SK-N-SH (cell line): ENCODE data around the gene PLAGL2. TPM values are rescaled to one million over a fixed set of nuclear protein-coding genes. Genes with fewer than 3 reads are reported as not detected.

Experiments used
- CTCF ChIA-PET: fragments of 300-600, 350-600 bp; formaldehyde crosslinking; extraction: SDS; loops from one replicate; lab custom pipeline; 2021; lab: Yijun Ruan, JAX
- POLR2A ChIA-PET: fragments of 350-600 bp; sonication (Branson Sonifier 250); formaldehyde crosslinking; extraction: SDS; loops from one replicate; lab custom pipeline; 2020; ENCODE audit warnings: antibody characterized with exemption, inconsistent platforms; lab: Yijun Ruan, JAX
- DNase-seq: peaks from one replicate; pipeline ENCODE4 v3.0.0; 2012
- H2AFZ ChIP-seq: fragments of 200-600 bp; sonication (generic); 2 replicates; pipeline ENCODE4 v1.8.1; 2016; ENCODE audit warnings: antibody characterized with exemption, mild to moderate bottlenecking, low read depth
- H3F3A ChIP-seq: fragments of 200-600 bp; sonication (generic); replicated peaks from 2 replicates; pipeline ENCODE3; 2016; ENCODE audit warnings: antibody characterized with exemption, mild to moderate bottlenecking; ENCODE audit not compliant: insufficient read depth
- H3K27ac ChIP-seq, 2 experiments: fragments of 200-500 bp in 1 of 2; fragments of 200-600 bp in 1 of 2; sonication (Bioruptor generic) in 1 of 2; sonication (generic), shearing (Covaris generic) in 1 of 2; 2 replicates each; pipeline versions ENCODE4 v1.5.1 to v1.6.1; 2014 to 2016; ENCODE audit warnings: low read depth in 2 of 2, inconsistent platforms in 1 of 2, low read length in 1 of 2, mild to moderate bottlenecking in 1 of 2, mixed read lengths in 1 of 2
- H3K27me3 ChIP-seq: fragments of 200-600 bp; sonication (generic), shearing (Covaris generic); 2 replicates; pipeline ENCODE4 v1.6.1; 2016; ENCODE audit warnings: mixed run types; ENCODE audit not compliant: insufficient read depth
- H3K36me3 ChIP-seq, 2 experiments: fragments of 200-500 bp in 1 of 2; fragments of 200-600 bp in 1 of 2; sonication (Bioruptor generic) in 1 of 2; sonication (generic) in 1 of 2; replicated peaks in 1 of 2; 2 replicates each; pipeline versions ENCODE3 to v1.5.1; 2014 to 2016; ENCODE audit warnings: low read length in 1 of 2, mild to moderate bottlenecking in 1 of 2; ENCODE audit not compliant: insufficient read depth in 2 of 2, control insufficient read depth in 1 of 2
- H3K4me1 ChIP-seq, 2 experiments: fragments of 200-500 bp in 1 of 2; fragments of 200-600 bp in 1 of 2; sonication (Bioruptor generic) in 1 of 2; sonication (generic), shearing (Covaris generic) in 1 of 2; 2 replicates each; pipeline versions ENCODE4 v1.5.1 to v1.6.1; 2014 to 2016; ENCODE audit warnings: low read depth in 1 of 2, low read length in 1 of 2, mixed run types in 1 of 2; ENCODE audit not compliant: insufficient read depth in 2 of 2, control insufficient read depth in 1 of 2
- H3K4me2 ChIP-seq: fragments of 200-600 bp; sonication (generic), shearing (Covaris generic); 2 replicates; pipeline ENCODE4 v1.6.1; 2017; ENCODE audit warnings: mixed run types
- H3K4me3 ChIP-seq, 2 experiments: fragments of 200-500 bp in 1 of 2; fragments of 200-600 bp in 1 of 2; sonication (Bioruptor generic) in 1 of 2; sonication (generic), shearing (Covaris generic) in 1 of 2; 2 replicates each; pipeline versions ENCODE4 v1.5.1 to v1.8.1; 2014 to 2016; ENCODE audit warnings: low read depth in 2 of 2, inconsistent platforms in 1 of 2, low read length in 1 of 2, mild to moderate bottlenecking in 1 of 2, mixed read lengths in 1 of 2, moderate library complexity in 1 of 2
- H3K79me2 ChIP-seq: fragments of 200-600 bp; sonication (generic); 2 replicates; pipeline ENCODE4 v1.8.1; 2017; ENCODE audit warnings: mild to moderate bottlenecking; ENCODE audit not compliant: insufficient read depth
- H3K9ac ChIP-seq: fragments of 200-600 bp; sonication (generic); 2 replicates; pipeline ENCODE4 v1.6.1; 2017; ENCODE audit warnings: mixed run types
- H3K9me2 ChIP-seq: fragments of 200-600 bp; sonication (generic); 2 replicates; pipeline ENCODE4 v1.6.1; 2017; ENCODE audit warnings: mixed run types
- H3K9me3 ChIP-seq: fragments of 200-600 bp; sonication (generic); 2 replicates; pipeline ENCODE4 v1.6.1; 2017; ENCODE audit warnings: mixed run types, mild to moderate bottlenecking, moderate library complexity
- H4K20me1 ChIP-seq: fragments of 200-600 bp; sonication (generic); 2 replicates; pipeline ENCODE4 v1.6.1; 2017; ENCODE audit warnings: mild to moderate bottlenecking, mixed run types; ENCODE audit not compliant: insufficient read depth
- CHD2 ChIP-seq: fragments of 150-350 bp; IDR thresholded peaks from 2 replicates; pipeline ENCODE4 v1.6.1; 2018; ENCODE audit warnings: low read length; ENCODE audit not compliant: partially characterized antibody
- CTCF ChIP-seq: fragments of 200-600 bp; sonication (generic); IDR thresholded peaks from 2 replicates; pipeline ENCODE4 v1.6.1; 2017; ENCODE audit warnings: antibody characterized with exemption, mild to moderate bottlenecking, moderate library complexity
- EP300 ChIP-seq, 2 experiments: IDR thresholded peaks; 2 replicates each; pipeline versions ENCODE4 v1.4.0 to v1.6.1; 2012; ENCODE audit warnings: borderline replicate concordance in 1 of 2, low read depth in 1 of 2, low read length in 1 of 2
- EZH2phosphoT487 ChIP-seq: fragments of 200-600 bp; sonication (generic); IDR thresholded peaks from 2 replicates; pipeline ENCODE4 v1.6.1; 2017; ENCODE audit warnings: low read depth, mixed run types, mild to moderate bottlenecking, antibody characterized with exemption, moderate library complexity, borderline replicate concordance
- FOSL2 ChIP-seq: IDR thresholded peaks from 2 replicates; pipeline ENCODE4 v1.4.0; 2012; ENCODE audit warnings: low read depth, mild to moderate bottlenecking, moderate library complexity, borderline replicate concordance
- FOXJ3 ChIP-seq: sonication (generic); formaldehyde crosslinking; IDR thresholded peaks from 2 replicates; pipeline ENCODE4 v1.5.1; 2020; ENCODE audit warnings: mild to moderate bottlenecking, missing genetic modification reagents
- FOXM1 ChIP-seq: IDR thresholded peaks from 2 replicates; pipeline ENCODE4 v1.4.0; 2012; ENCODE audit warnings: low read depth, mild to moderate bottlenecking
- NFIC ChIP-seq: IDR thresholded peaks from 2 replicates; pipeline ENCODE4 v1.4.0; 2012; ENCODE audit warnings: borderline replicate concordance
- NRF1 ChIP-seq: IDR thresholded peaks from 2 replicates; pipeline ENCODE4 v1.6.1; 2012; ENCODE audit warnings: low read depth, mild to moderate bottlenecking, low read length
- PBX3 ChIP-seq: IDR thresholded peaks from 2 replicates; pipeline ENCODE4; 2012
- POLR2AphosphoS5 ChIP-seq: IDR thresholded peaks from 2 replicates; pipeline ENCODE4 v1.6.1; 2012; ENCODE audit warnings: low read depth, low read length
- RAD21 ChIP-seq: IDR thresholded peaks from 2 replicates; pipeline ENCODE4 v1.6.1; 2012; ENCODE audit warnings: mild to moderate bottlenecking, low read length
- RFX5 ChIP-seq: IDR thresholded peaks from 2 replicates; pipeline ENCODE4 v1.6.1; 2012; ENCODE audit warnings: mild to moderate bottlenecking, improper control_type of control experiment, low read length
- SIN3A ChIP-seq: IDR thresholded peaks from 2 replicates; pipeline ENCODE4 v1.6.1; 2012; ENCODE audit warnings: low read depth, mild to moderate bottlenecking, low read length, moderate library complexity, borderline replicate concordance
- SMC3 ChIP-seq: IDR thresholded peaks from 2 replicates; pipeline ENCODE4 v1.6.1; 2012; ENCODE audit warnings: low read depth, low read length, improper control_type of control experiment
- TCF12 ChIP-seq: IDR thresholded peaks from 2 replicates; pipeline ENCODE4 v1.4.0; 2012
- ZBTB33 ChIP-seq: IDR thresholded peaks from 2 replicates; pipeline ENCODE4 v1.4.0; 2012; ENCODE audit warnings: low read depth, borderline replicate concordance
- WGBS: methylation state at CpG from one replicate; pipeline ENCODE4 v1.1.6; 2017; ENCODE audit warnings: low lambda C conversion rate; 5-methylcytosine and 5-hydroxymethylcytosine counted together
- polyA plus RNA-seq, 3 experiments: library from polyadenylated mRNA; depleted of rRNA; stranded (reverse); fragments of >200 nt; gene quantifications; 2 replicates each; pipeline ENCODE4 v1.2.3, GENCODE V29; 2012
- TF ChIP-seq, protein P1 (sequence below): IDR thresholded peaks from 2 replicates; pipeline ENCODE4 v1.6.1; 2012; ENCODE audit warnings: mild to moderate bottlenecking, low read depth, low read length, moderate library complexity
- TF ChIP-seq, protein P2 (sequence below): IDR thresholded peaks from 2 replicates; pipeline ENCODE4 v1.4.0; 2012; ENCODE audit warnings: low read depth, borderline replicate concordance

PLAGL2 gene
- polyA plus RNA-seq, 1 of the 3 experiments (the other 2 are of a cell fraction) = 4.0 TPM

- TF ChIP-seq, protein P1, sequence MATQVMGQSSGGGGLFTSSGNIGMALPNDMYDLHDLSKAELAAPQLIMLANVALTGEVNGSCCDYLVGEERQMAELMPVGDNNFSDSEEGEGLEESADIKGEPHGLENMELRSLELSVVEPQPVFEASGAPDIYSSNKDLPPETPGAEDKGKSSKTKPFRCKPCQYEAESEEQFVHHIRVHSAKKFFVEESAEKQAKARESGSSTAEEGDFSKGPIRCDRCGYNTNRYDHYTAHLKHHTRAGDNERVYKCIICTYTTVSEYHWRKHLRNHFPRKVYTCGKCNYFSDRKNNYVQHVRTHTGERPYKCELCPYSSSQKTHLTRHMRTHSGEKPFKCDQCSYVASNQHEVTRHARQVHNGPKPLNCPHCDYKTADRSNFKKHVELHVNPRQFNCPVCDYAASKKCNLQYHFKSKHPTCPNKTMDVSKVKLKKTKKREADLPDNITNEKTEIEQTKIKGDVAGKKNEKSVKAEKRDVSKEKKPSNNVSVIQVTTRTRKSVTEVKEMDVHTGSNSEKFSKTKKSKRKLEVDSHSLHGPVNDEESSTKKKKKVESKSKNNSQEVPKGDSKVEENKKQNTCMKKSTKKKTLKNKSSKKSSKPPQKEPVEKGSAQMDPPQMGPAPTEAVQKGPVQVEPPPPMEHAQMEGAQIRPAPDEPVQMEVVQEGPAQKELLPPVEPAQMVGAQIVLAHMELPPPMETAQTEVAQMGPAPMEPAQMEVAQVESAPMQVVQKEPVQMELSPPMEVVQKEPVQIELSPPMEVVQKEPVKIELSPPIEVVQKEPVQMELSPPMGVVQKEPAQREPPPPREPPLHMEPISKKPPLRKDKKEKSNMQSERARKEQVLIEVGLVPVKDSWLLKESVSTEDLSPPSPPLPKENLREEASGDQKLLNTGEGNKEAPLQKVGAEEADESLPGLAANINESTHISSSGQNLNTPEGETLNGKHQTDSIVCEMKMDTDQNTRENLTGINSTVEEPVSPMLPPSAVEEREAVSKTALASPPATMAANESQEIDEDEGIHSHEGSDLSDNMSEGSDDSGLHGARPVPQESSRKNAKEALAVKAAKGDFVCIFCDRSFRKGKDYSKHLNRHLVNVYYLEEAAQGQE = no peak
- peak; percentile 68 for TF ChIP-seq RAD21
- 0 out of 2 replicates have a peak, but pooled peaks have one; percentile 3 for TF ChIP-seq TCF12
- no peak for TF ChIP-seq EP300 (IDR thresholded peaks at IDR 0.05; ENCODE audit: borderline replicate concordance in 1 of 2, low read depth in 1 of 2, low read length in 1 of 2)
- peak; percentile 34; the same call in 1 of the 2 replicates for TF ChIP-seq SMC3
These were observed 52.2 kb downstream of the PLAGL2 start (continued) for GRCh38 chr20:32155017-32155981.

DNA sequence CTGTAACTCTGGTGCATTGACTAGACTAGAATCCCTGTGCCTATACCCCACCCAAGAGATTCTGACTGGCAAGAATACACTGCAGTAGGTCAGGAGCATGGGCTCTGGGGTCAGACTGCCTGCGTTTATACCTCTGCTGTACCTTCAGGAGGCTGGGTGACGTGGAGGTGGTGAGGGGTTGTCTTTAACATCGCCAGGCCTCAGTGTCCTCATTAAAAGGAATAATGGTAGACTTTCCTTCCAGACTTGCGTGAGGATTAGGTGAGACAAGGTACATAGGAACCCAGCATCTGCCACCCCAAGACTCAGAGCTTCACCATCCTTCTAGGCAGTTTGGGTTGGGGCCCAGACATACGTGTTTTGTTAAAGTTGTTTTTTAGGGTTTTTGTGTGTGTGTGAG lies 53.8 kb downstream of the PLAGL2 start:
- CTCF ChIA-PET = no interaction called here
- TF ChIP-seq FOSL2 = no peak
- no peak for TF ChIP-seq PBX3
- TF ChIP-seq EP300 (IDR thresholded peaks at IDR 0.05; ENCODE audit: borderline replicate concordance in 1 of 2, low read depth in 1 of 2, low read length in 1 of 2) = no peak
- no peak for TF ChIP-seq NFIC
- no peak for TF ChIP-seq POLR2AphosphoS5
- TF ChIP-seq CHD2 = no peak
- no peak for TF ChIP-seq FOXM1
- TF ChIP-seq, protein P2, sequence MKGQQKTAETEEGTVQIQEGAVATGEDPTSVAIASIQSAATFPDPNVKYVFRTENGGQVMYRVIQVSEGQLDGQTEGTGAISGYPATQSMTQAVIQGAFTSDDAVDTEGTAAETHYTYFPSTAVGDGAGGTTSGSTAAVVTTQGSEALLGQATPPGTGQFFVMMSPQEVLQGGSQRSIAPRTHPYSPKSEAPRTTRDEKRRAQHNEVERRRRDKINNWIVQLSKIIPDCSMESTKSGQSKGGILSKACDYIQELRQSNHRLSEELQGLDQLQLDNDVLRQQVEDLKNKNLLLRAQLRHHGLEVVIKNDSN = no peak
- no peak for TF ChIP-seq SIN3A
- no peak for TF ChIP-seq RFX5
- TF ChIP-seq NRF1 = no peak
- no peak for TF ChIP-seq ZBTB33
- TF ChIP-seq FOXJ3 = no peak
- no peak for TF ChIP-seq EZH2phosphoT487
- TF ChIP-seq CTCF = no peak
- no peaks in the 10 kb centered on the region for H3K9me3 ChIP-seq
- H3K27me3 ChIP-seq = no peaks in the 10 kb centered on the region
- H3K4me2 ChIP-seq = no peak overlapping the region
- peaks cover 34 to 53% of the 10 kb centered on the region in 2 experiments for H3K36me3 ChIP-seq
- H4K20me1 ChIP-seq = no peaks in the 10 kb centered on the region
- peaks cover 0 to 2% of the 10 kb centered on the region in 2 experiments; a peak in 2 of 4 replicates for H3K4me1 ChIP-seq
- no peaks in the 10 kb centered on the region for H3K9me2 ChIP-seq
- peaks cover 4% of the 10 kb centered on the region for H3F3A ChIP-seq
- no peak for DNase-seq
- WGBS = 89% methylated on average over 3 of the region's 5 CpGs
- H3K27ac ChIP-seq = no peak overlapping the region
- H3K4me3 ChIP-seq = no peak overlapping the region
- POLR2A ChIA-PET = no interaction called here
- no peak overlapping the region for H2AFZ ChIP-seq
- no peaks in the 10 kb centered on the region for H3K79me2 ChIP-seq
- H3K9ac ChIP-seq = no peak overlapping the region
